GM10847 (cell line): ENCODE measurements around the gene CFAP20DC.

Experiments used
- POLR2A ChIP-seq: IDR thresholded peaks from 2 replicates; pipeline ENCODE4 v1.6.1; 2011; ENCODE audit not compliant: insufficient read length; ENCODE audit errors: extremely low read depth

Gene CFAP20DC

GRCh38 chr3:58799271-58799670 lies 250.6 kb downstream of the CFAP20DC start:
- no peak for TF ChIP-seq POLR2A

DNA sequence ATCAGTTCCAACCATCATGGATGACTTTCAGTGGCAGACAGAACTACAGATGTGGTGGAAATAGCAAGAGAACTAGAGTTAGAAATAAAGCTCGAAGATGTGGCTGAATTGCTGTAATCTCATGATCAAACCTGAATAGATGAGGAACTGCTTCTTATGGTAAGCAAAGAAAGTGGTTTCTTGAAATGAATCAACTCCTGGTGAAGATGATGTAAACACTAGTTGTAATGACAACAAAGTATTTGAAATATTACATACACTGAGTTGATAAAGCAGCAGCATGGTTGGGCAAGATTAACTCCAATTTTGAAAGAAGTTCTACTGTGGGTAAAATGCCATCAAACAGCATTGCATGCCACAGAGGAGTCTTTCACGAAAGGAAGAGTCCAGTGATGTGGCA lies 251.5 kb downstream of the CFAP20DC start:
- TF ChIP-seq POLR2A, result no peak

DNA sequence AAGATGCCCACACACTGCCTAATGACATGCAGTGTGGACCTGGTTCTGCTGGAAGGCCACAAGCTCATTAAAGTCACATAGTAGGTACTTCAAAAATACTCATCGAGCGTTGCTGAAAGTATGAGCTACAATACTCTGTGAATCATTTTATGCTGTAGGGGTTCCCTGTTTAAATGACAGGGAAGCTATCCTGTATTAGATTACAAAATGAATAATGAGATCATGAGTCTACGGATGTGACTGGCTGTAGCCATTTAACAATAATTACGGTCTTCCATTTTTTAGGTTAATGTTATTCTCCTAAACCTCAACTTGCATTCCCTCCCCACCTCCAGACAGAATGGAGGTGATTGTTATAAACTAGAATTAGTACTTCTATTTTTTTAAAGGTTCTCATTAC lies 255.1 kb downstream of the CFAP20DC start:
- TF ChIP-seq POLR2A, result no peak

DNA sequence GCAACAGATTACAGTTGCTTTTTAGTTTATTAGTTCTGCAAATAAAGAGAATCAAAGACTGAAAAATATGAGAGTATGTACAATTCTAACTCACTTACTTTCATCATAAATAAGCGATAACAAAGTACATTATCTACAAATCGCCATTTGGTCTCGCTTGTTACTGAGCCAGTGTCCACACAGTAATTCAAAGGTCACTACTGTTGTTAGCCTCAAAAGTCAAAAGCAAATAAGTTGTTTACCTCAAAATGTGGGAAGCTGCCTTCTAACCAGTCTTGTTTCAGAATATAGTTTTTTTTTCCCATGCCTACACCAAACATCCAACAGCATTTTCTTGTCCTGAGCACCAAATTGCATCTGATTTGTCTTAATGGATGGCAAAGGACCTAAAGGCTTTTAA lies 255.9 kb downstream of the CFAP20DC start:
- no peak for TF ChIP-seq POLR2A

DNA sequence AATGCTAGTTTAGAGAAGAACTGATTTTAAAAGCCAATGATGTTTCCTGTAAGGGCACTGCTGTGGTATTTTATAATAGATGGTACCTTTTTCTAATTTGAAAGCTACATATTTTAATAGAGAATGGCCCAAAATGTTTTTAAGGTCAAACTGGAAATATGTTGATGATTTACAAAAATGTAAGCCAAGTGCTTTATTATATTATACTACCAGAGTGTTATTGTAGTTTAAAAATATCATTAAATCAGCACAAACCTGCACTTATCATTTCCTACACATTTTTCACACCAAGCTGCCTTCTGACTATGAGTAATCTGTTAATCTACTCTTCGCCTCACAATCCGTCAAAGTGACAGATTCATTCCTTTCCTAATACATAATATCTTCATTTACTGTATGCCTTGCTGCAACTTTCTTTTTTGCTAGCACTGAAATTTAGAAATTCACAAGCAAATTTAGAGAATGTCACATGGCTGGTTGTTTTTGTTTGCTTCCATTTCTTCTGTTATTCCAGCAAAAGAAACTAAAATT lies 256.8 kb downstream of the CFAP20DC start:
- no peak for TF ChIP-seq POLR2A

GRCh38 chr3:58789385-58789784 lies 260.4 kb downstream of the CFAP20DC start:
- no peak for TF ChIP-seq POLR2A

DNA sequence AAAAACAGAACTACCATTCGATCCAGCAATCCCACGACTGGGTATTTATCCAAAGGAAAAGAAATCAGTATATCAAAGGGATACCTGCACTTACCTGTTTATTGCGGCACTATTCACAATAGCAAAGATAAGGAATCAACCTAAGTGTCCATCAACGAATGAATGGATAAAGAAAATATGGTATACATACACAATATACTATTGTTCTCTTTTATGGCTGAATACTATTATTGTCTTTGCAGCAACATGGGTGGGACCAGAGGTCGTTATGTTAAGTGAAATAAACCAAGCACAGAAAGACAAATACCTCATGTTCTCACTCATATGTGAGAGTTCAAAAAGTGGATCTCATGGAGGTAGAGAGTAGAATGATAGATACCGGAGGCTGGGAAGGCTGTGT lies 264.9 kb downstream of the CFAP20DC start:
- TF ChIP-seq POLR2A, result no peak

DNA sequence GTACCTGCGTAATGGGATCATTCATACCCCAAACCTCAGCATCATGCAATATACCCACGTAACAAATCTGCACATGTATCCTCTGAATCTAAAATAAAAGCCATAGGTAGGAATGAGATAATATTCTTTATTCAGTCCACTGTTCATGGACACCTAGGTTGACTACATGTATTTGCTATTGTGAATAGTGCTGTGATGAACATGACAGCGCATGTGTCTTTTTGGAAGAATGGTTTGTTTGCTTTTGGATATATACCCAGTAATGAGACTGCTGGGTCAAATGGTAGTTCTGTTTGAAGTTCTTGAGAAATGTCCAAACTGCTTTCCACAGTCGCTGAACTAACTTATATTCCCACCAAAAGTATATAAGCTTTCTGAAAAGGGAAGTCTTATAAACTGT lies 265.4 kb downstream of the CFAP20DC start:
- no peak for TF ChIP-seq POLR2A

DNA sequence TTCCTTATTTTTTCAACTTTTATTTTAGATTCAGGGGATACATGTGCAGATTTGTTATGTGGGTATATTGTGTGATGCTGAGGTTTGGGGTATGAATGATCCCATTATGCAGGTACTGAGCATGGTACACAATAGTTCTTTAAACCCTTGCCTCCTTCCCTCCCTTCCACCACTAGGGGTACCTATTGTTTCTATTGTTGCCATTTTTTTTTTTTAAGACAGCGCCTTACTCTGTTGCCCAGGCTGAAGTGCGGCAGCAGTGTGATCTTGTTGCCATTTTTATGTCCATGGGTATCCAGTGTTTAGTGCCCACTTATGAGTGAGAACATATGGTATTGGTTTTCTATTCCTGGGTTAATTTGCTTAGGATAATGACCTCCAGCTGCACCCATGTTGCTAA lies 266.0 kb downstream of the CFAP20DC start:
- no peak for TF ChIP-seq POLR2A

DNA sequence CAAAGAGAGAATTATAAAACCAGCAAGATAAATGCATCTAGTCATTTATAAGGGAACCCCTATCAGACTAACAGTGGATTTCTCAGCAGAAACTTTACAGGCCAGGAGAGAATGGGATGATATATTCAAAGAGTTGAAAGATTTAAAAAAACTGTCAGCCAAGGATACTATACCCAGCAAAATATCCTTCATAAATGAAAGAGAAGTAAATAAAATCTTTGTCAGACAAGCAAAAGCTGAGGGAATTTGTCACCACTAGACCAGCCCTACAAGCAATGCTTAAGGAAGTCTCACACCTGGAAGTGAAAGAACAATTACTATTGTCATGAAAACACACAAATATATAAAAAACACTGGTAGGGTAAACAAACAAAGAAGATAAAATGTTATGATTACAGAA lies 269.9 kb downstream of the CFAP20DC start:
- no peak for TF ChIP-seq POLR2A

DNA sequence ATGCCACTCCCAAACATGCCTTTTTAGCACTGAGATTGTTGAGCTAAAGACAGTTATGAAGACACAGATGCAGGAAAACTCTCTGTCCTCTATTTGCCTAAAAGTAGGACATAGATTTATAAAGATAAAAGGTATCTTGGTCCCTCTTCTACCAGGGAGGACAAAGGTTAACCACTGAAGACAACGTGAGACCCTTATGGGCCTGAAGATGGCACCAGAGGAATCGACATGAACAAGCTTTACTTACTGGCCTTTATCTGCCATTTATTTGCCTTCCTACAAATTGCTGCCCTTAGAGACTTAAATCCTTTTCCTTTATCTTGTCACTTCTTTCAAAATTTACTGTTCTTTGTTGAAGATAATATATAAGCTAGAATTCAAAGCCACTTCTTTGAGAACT lies 273.6 kb downstream of the CFAP20DC start:
- TF ChIP-seq POLR2A, result no peak

GRCh38 chr3:58772462-58772861 lies 277.4 kb downstream of the CFAP20DC start:
- no peak for TF ChIP-seq POLR2A

DNA sequence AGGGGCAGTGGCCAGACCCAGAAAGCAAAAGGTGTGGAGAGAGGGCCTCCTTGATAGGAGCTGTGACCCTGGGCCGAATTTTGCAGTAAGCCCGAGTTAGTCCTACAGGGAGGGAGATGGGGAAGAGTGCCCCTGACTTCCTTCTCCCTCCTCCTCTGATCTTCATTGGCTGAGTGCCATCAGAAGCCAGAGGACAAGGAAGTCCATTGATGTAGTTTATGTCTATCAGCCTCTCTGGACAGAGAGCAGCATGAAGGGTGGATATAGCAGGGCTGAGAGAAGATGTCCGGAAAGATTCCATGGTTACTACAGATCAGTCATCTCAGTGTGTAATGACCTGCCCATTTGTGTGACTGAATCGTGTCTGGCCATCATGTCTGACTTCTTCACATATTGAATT lies 280.8 kb downstream of the CFAP20DC start:
- no peak for TF ChIP-seq POLR2A

GRCh38 chr3:58766587-58767282 lies 283.1 kb downstream of the CFAP20DC start:
- no peak for TF ChIP-seq POLR2A

- TF ChIP-seq POLR2A, result no peak
Observed at GRCh38 chr3:58755150-58755549, 294.7 kb downstream of the CFAP20DC start.

DNA sequence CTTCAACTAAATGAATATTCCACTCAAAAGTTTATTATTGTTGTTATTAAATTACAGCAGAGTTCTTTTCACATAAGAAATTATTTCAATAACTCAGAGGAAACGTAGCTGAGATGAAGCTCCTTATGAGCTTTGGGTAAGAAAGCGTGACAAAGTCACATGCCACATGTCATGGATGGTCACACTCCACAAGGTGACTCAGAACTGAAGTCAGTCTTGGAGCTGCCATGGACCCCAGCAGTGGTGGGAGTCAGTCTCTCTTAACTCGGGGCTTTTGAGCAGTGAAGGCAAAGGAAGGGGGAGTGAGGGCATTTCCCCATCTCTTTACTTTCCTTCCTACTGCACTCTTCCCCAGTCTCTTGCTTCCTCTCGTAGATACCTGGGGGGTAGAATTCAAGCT lies 295.8 kb downstream of the CFAP20DC start:
- TF ChIP-seq POLR2A, result no peak
